Tibial nerve (tissue), 4 donors: ENCODE results near the gene GET3. TPM values are rescaled to one million over a fixed set of nuclear protein-coding genes. Genes with fewer than 3 reads are reported as not detected.

Source experiments
- DNase-seq, 2 donors: peaks; one replicate each; pipeline ENCODE4 v3.0.0-alpha.2; 2019; ENCODE audit warnings: low spot score in 2 of 2
- H3K27ac ChIP-seq, 4 donors: fragments of 200-600 bp; sonication (generic) in 3 of 4; one replicate each; pipeline ENCODE4 v1.5.1; 2017 to 2019; ENCODE audit warnings: mild to moderate bottlenecking in 1 of 4
- H3K27me3 ChIP-seq, 2 donors: fragments of 200-600 bp; sonication (generic) in 1 of 2; one replicate each; pipeline versions ENCODE4 v1.5.1 to v1.6.0; 2017 to 2019
- H3K36me3 ChIP-seq, 3 donors: fragments of 200-600 bp; sonication (generic); one replicate each; pipeline ENCODE4 v1.5.1; 2018 to 2019
- H3K4me1 ChIP-seq, 4 donors: fragments of 200-600 bp; sonication (generic) in 3 of 4; one replicate each; pipeline ENCODE4 v1.5.1; 2017 to 2019
- H3K4me3 ChIP-seq, 4 donors: fragments of 200-600 bp; sonication (generic) in 3 of 4; one replicate each; pipeline ENCODE4 v1.5.1; 2017 to 2019; ENCODE audit warnings: mild to moderate bottlenecking in 1 of 4, moderate library complexity in 1 of 4
- H3K9me3 ChIP-seq, 4 donors: fragments of 200-600 bp; sonication (generic) in 3 of 4; one replicate each; pipeline ENCODE4 v1.5.1; 2017 to 2019
- CTCF ChIP-seq, 5 experiments: fragments of 200-600 bp in 3 of 5; fragments of 450-650 bp in 2 of 5; sonication (generic) in 3 of 5; IDR thresholded peaks; one replicate each; pipeline ENCODE4 v1.5.1; 2016 to 2019; ENCODE audit warnings: antibody characterized with exemption in 5 of 5, mild to moderate bottlenecking in 3 of 5, moderate library complexity in 2 of 5
- EP300 ChIP-seq, 2 donors: sonication (generic); formaldehyde crosslinking; IDR thresholded peaks; one replicate each; pipeline ENCODE4 v1.6.1; 2017; ENCODE audit warnings: antibody characterized with exemption in 2 of 2, mild to moderate bottlenecking in 1 of 2
- POLR2A ChIP-seq, 2 donors: fragments of 450-650 bp; IDR thresholded peaks; one replicate each; pipeline ENCODE4 v1.6.1; 2017; ENCODE audit warnings: antibody characterized with exemption in 2 of 2, mild to moderate bottlenecking in 2 of 2, moderate library complexity in 2 of 2
- WGBS, 2 donors: methylation state at CpG; one replicate each; pipeline ENCODE4 v1.1.5; 2018; 5-methylcytosine and 5-hydroxymethylcytosine counted together
- total RNA-seq, 4 donors: library from RNA; depleted of rRNA; stranded (reverse); fragments of >200 nt; gene quantifications; one replicate each; pipeline ENCODE4 v1.1.0, GENCODE V29; 2016

GET3 gene
- total RNA-seq, 4 donors from 2014 or later: 22.6 to 40.4 (median 36.3) TPM

DNA sequence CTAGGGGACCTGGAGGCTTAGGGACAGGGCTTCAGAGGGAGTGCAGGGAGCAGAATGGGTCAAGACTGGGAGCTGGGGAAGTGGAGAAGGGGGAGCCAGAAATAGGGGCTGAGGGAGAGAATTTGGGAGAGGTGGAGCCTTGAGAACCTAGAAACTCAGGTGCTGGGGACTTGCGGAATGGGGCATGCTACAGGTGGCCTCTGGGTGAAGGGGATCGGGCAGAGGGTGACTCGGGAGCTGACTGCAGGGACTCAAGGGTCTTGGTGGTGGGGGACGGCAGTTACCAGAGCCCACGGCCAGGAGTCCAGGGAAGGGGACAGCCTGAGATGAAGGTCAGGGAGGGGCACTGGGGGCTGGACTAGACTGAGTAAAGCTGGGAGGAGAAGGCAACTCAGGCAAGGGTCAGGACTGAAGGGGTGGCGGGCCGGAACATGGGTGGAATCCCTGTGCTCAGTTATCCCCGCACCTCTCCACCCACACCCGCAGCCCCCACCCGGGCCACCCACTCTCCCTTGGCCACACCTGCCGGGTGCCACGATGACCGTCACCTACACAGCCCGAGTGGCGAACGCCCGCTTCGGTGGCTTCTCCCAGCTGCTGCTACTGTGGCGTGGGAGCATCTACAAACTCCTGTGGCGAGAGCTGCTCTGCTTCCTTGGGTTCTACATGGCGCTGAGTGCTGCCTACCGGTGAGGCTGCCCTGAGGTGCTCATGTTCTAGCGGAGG lies 14.9 kb downstream of the GET3 start:
- no peak for DNase-seq
- WGBS, 2 donors: 76 to 79% methylated on average over 22 to 23 of the region's 23 CpGs
- no peak overlapping the region for H3K27ac ChIP-seq
- peaks cover 0 to 36% of the 10 kb centered on the region in 2 donors for H3K27me3 ChIP-seq
- peaks cover 0 to 18% (median 1%) of the 10 kb centered on the region in 4 donors for H3K4me1 ChIP-seq
- H3K36me3 ChIP-seq: peaks cover 0 to 18% (median 0%) of the 10 kb centered on the region in 3 donors
- peaks cover 0 to 8% (median 0%) of the 10 kb centered on the region in 4 donors for H3K9me3 ChIP-seq
- no peak overlapping the region for H3K4me3 ChIP-seq
- TF ChIP-seq POLR2A (IDR thresholded peaks at IDR 0.05) (no peak), EP300 (IDR thresholded peaks at IDR 0.05) (no peak)

DNA sequence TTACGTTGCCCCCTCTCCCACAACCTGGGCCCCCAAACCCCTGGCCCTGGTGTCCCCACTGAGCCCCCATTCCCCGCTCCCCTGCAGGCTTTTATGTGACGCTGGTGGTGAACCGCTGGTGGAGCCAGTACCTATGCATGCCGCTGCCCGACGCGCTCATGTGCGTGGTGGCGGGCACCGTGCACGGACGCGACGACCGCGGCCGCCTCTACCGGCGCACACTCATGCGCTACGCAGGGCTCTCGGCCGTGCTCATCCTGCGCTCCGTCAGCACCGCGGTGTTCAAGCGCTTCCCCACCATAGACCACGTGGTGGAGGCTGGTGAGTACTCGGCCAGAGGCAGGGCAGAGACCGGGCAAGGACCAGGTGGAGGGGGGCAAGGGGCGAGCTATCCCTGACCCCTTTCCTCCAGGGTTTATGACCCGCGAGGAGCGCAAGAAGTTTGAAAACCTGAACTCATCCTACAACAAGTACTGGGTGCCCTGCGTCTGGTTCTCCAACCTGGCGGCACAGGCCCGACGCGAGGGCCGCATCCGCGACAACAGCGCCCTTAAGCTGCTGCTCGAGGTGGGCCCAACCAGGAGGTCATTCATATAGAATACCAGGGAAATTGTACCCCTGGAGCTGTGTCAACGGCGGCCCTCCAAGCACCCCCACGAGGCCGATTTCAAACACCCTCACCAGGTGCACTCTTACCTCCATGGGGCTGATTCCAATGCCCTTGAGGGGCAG lies 17.3 kb downstream of the GET3 start:
- H3K4me1 ChIP-seq: peaks cover 0 to 26% (median 9%) of the 10 kb centered on the region in 4 donors
- no peaks in the 10 kb centered on the region for H3K36me3 ChIP-seq
- H3K27me3 ChIP-seq: peaks cover 0 to 36% of the 10 kb centered on the region in 2 donors
- no peak for TF ChIP-seq EP300 (IDR thresholded peaks at IDR 0.05)
- no peak for TF ChIP-seq POLR2A (IDR thresholded peaks at IDR 0.05)
- no peak for TF ChIP-seq CTCF (IDR thresholded peaks at IDR 0.05)
- 77 to 79% methylated on average over 24 to 50 of the region's 50 CpGs for WGBS, 2 donors
- H3K27ac ChIP-seq: no peak overlapping the region
- H3K9me3 ChIP-seq: no peaks in the 10 kb centered on the region
- no peak for DNase-seq
- no peak overlapping the region for H3K4me3 ChIP-seq

- peaks cover 0 to 12% (median 9%) of the 10 kb centered on the region in 4 donors for H3K4me1 ChIP-seq
Observed at GRCh38 chr19:12756150-12756883, 19.0 kb downstream of the GET3 start.

GRCh38 chr19:12757544-12758274 lies 20.4 kb downstream of the GET3 start:
- peak overlapping the region in 2 of 4 donors; percentile 20 to 25 for H3K27ac ChIP-seq
- 17 to 20% methylated on average over 19 to 21 of the region's 60 CpGs for WGBS, 2 donors
- peaks cover 0 to under 1% (median 0%) of the 10 kb centered on the region in 3 donors for H3K36me3 ChIP-seq
- TF ChIP-seq POLR2A (IDR thresholded peaks at IDR 0.05): no peak
- no peak for TF ChIP-seq EP300 (IDR thresholded peaks at IDR 0.05)
- peak; percentile 77 to 92 (median 87) for TF ChIP-seq CTCF (IDR thresholded peaks at IDR 0.05)
- H3K4me1 ChIP-seq: peaks cover 0 to 12% (median 9%) of the 10 kb centered on the region in 4 donors
- peaks cover 0 to 10% of the 10 kb centered on the region in 2 donors for H3K27me3 ChIP-seq
- DNase-seq: no peak
- H3K9me3 ChIP-seq: no peaks in the 10 kb centered on the region
- peak overlapping the region in 3 of 4 donors; percentile 4 to 43 (median 43) for H3K4me3 ChIP-seq

More at GRCh38 chr19:12756150-12756883, 19.0 kb downstream of the GET3 start:
- no peaks in the 10 kb centered on the region for H3K9me3 ChIP-seq
- H3K4me3 ChIP-seq: no peak overlapping the region
- peaks cover 0 to 22% of the 10 kb centered on the region in 2 donors for H3K27me3 ChIP-seq
- H3K27ac ChIP-seq: no peak overlapping the region
- no peaks in the 10 kb centered on the region for H3K36me3 ChIP-seq
- WGBS, 2 donors: 89 to 91% methylated on average over 18 to 19 of the region's 19 CpGs
- TF ChIP-seq POLR2A (IDR thresholded peaks at IDR 0.05) (no peak), CTCF (IDR thresholded peaks at IDR 0.05) (no peak), EP300 (IDR thresholded peaks at IDR 0.05) (no peak)
- DNase-seq: no peak

GRCh38 chr19:12759686-12760085 lies 22.4 kb downstream of the GET3 start:
- Histone ChIP-seq H3K9me3 (no peaks in the 10 kb centered on the region), H3K4me1 (peaks cover 0 to 12% (median 9%) of the 10 kb centered on the region in 4 donors), H3K27me3 (no peaks in the 10 kb centered on the region), H3K36me3 (peaks cover 0 to 17% (median 0%) of the 10 kb centered on the region in 3 donors), H3K4me3 (no peak overlapping the region), H3K27ac (no peak overlapping the region)
- TF ChIP-seq POLR2A (IDR thresholded peaks at IDR 0.05) (no peak), CTCF (IDR thresholded peaks at IDR 0.05) (no peak), EP300 (IDR thresholded peaks at IDR 0.05) (no peak)
- DNase-seq: no peak
- 88 to 94% methylated on average over 6 of the region's 6 CpGs for WGBS, 2 donors
